Activated CD8-positive, alpha-beta T cell treated with anti-CD3 and anti-CD28 coated beads for 36 hours (primary cell): ENCODE measurements around the gene ARSI. TPM values are rescaled to one million over a fixed set of nuclear protein-coding genes. Genes with fewer than 3 reads are reported as not detected.

Experiments
- ATAC-seq: fragments of 200-7000 bp; cut with Tn5 transposase; one replicate; pipeline ENCODE4 v1.10.0; 2021; ENCODE audit warnings: mild to moderate bottlenecking, moderate library complexity
- CTCF ChIA-PET: fragments of 350-600 bp; sonication (Branson Sonifier 250); formaldehyde crosslinking; loops from one replicate; lab custom pipeline; 2021; ENCODE audit warnings: antibody characterized with exemption; lab: Charles Lee
- POLR2A ChIA-PET: fragments of 350-600 bp; sonication (Branson Sonifier 250); formaldehyde crosslinking; loops from one replicate; lab custom pipeline; 2021; ENCODE audit warnings: antibody characterized with exemption; lab: Charles Lee
- DNase-seq: peaks from one replicate; pipeline ENCODE4 v3.0.0-alpha.2; 2020
- H3K27ac Mint-ChIP-seq: one replicate; pipeline ENCODE4 v1.8.0; 2021; ENCODE audit warnings: mild to moderate bottlenecking, mixed read lengths
- H3K27me3 Mint-ChIP-seq: one replicate; pipeline ENCODE4 v1.8.0; 2021; ENCODE audit warnings: mixed read lengths
- H3K36me3 Mint-ChIP-seq: one replicate; pipeline ENCODE4 v1.8.0; 2021; ENCODE audit warnings: low read depth, mixed read lengths
- H3K4me1 Mint-ChIP-seq: one replicate; pipeline ENCODE4 v1.8.0; 2021; ENCODE audit warnings: low read depth, mixed read lengths
- H3K4me3 Mint-ChIP-seq: one replicate; pipeline ENCODE4 v1.8.0; 2021; ENCODE audit warnings: mild to moderate bottlenecking, moderate library complexity, mixed read lengths
- H3K9me3 Mint-ChIP-seq: one replicate; pipeline ENCODE4 v1.8.0; 2021; ENCODE audit warnings: mixed read lengths
- CTCF ChIP-seq: fragments of 200-600 bp; IDR thresholded peaks from one replicate; pipeline ENCODE4 v1.8.0; 2022; ENCODE audit warnings: antibody characterized with exemption, mild to moderate bottlenecking
- intact Hi-C: fragments of 100-400 bp; cut with micrococcal nuclease; formaldehyde crosslinking; loops from one replicate; pipeline ENCODE4 v1.10.0; 2022
- total RNA-seq, 2 experiments: library from RNA; stranded (reverse); gene quantifications; one replicate each; pipeline ENCODE4 v1.2.3, GENCODE V29; 2021

Gene ARSI
- total RNA-seq, 2 experiments from 2014 or later = not detected

- intact Hi-C loops = no loop called here
- CTCF ChIA-PET = interaction anchor here (0.9 kb wide), 1 partner anchor 17 kb away, joined by 3 read pairs; no protein-coding TSS in a partner anchor
- H3K36me3 Mint-ChIP-seq = no peaks in the 10 kb centered on the region
- H3K4me1 Mint-ChIP-seq = no peaks in the 10 kb centered on the region
- no peak for DNase-seq
- POLR2A ChIA-PET = no interaction called here
- no peak for ATAC-seq
- no peak overlapping the region for H3K27ac Mint-ChIP-seq
- H3K4me3 Mint-ChIP-seq = no peak overlapping the region
- H3K27me3 Mint-ChIP-seq = peaks cover 3% of the 10 kb centered on the region
- TF ChIP-seq CTCF = no peak
- no peaks in the 10 kb centered on the region for H3K9me3 Mint-ChIP-seq
These were observed 23.2 kb downstream of the ARSI start for GRCh38 chr5:150279330-150280020.

DNA sequence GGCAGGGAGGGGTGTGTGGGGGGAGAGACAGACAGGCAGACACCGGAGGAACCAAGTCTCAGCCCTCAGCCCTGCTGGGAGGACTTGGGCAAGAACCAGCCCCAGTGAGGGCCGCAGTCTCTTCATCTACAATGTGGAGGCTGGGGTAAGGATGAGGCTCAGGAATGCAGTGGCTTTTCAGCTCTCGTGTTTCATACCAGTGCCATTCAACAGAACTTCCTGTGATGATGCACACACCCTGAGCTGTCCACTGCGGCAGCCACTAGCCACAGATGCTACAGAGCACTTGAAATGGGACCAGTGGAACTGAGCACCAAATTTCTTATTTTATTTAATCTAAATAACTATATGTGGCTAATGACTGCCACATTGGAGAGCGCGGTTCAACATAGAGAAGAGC is 23.8 kb downstream of the ARSI start:
- TF ChIP-seq CTCF = no peak
- Mint-ChIP-seq H3K4me3 (no peak overlapping the region), H3K27me3 (peaks cover 3% of the 10 kb centered on the region), H3K4me1 (no peaks in the 10 kb centered on the region), H3K27ac (no peak overlapping the region), H3K9me3 (no peaks in the 10 kb centered on the region), H3K36me3 (no peaks in the 10 kb centered on the region)
- no peak for ATAC-seq
- no peak for DNase-seq
- intact Hi-C loops = no loop called here
- POLR2A ChIA-PET = interaction anchor here (0.6 kb wide), 1 partner anchor 1161 kb away, joined by 3 read pairs; no protein-coding TSS in a partner anchor
- CTCF ChIA-PET = interaction anchor here (0.9 kb wide), 1 partner anchor 16 kb away, joined by 3 read pairs; no protein-coding TSS in a partner anchor

- Mint-ChIP-seq H3K4me1 (no peaks in the 10 kb centered on the region), H3K9me3 (no peaks in the 10 kb centered on the region), H3K27ac (no peak overlapping the region), H3K4me3 (no peak overlapping the region), H3K27me3 (peaks cover 3% of the 10 kb centered on the region), H3K36me3 (no peaks in the 10 kb centered on the region)
- ChIA-PET CTCF (no interaction called here), POLR2A (interaction anchor here (0.6 kb wide), 1 partner anchor 1161 kb away, joined by 3 read pairs; no protein-coding TSS in a partner anchor)
- no peak for TF ChIP-seq CTCF
- DNase-seq (no peak), ATAC-seq (no peak)
- intact Hi-C loops = no loop called here
These were observed 24.5 kb downstream of the ARSI start for GRCh38 chr5:150278046-150278730.

DNA sequence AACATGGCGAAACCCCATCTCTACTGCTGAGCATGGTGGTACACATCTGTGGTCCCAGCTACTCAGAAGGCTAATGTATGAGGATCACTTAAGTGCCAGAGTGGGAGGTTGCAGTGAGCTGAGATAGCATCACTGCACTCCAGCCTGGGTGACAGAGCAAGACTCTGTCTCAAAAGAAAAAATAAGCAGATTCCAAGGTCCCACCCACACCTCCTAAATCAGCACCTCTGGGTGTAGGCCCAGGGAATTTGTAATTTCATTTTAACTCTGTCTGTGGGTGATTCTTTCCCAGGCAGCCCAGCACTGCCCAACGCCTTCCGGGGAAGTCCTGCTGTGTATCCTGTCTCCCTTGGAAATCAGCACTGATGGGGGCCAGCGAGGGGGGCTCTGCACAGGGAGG is 25.7 kb downstream of the ARSI start:
- Mint-ChIP-seq H3K9me3 (no peaks in the 10 kb centered on the region), H3K4me1 (no peaks in the 10 kb centered on the region), H3K27me3 (peaks cover 3% of the 10 kb centered on the region), H3K4me3 (no peak overlapping the region), H3K27ac (no peak overlapping the region), H3K36me3 (no peaks in the 10 kb centered on the region)
- no peak for TF ChIP-seq CTCF
- POLR2A ChIA-PET = no interaction called here
- intact Hi-C loops = no loop called here
- no peak for ATAC-seq
- CTCF ChIA-PET = interaction anchor here (1.4 kb wide), 1 partner anchor 10 kb away, joined by 4 read pairs; no protein-coding TSS in a partner anchor
- no peak for DNase-seq

DNA sequence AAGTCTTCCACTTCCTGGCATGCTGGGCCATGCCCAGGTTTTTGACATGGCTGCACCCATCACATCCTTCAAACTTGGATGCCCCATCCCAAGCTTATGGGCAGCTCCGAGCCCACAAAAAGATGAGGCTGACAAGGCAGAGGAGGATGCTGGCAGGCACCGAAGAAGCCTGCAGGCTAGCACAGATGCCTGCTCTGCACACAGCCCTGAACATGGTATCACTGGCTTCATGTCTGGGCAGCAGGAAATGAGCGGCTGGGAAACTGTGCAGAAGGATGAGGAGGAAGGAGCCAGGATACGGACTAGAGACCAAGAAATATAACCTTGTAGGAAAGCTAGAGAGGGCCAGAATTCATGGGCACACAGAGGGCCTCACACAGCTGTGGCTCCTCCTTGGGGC is 27.9 kb downstream of the ARSI start:
- ATAC-seq (no peak), DNase-seq (no peak)
- no peaks in the 10 kb centered on the region for H3K9me3 Mint-ChIP-seq
- no peak overlapping the region for H3K27ac Mint-ChIP-seq
- no peak for TF ChIP-seq CTCF
- ChIA-PET CTCF (no interaction called here), POLR2A (interaction anchor here (2.2 kb wide), 1 partner anchor 24 kb away, joined by 5 read pairs; no protein-coding TSS in a partner anchor)
- intact Hi-C loops = no loop called here
- H3K27me3 Mint-ChIP-seq = peaks cover 3% of the 10 kb centered on the region
- H3K4me1 Mint-ChIP-seq = no peaks in the 10 kb centered on the region
- H3K4me3 Mint-ChIP-seq = no peak overlapping the region
- H3K36me3 Mint-ChIP-seq = no peaks in the 10 kb centered on the region
